ENCODE data around the gene SIGLEC7. TPM values are rescaled to one million over a fixed set of nuclear protein-coding genes. Genes with fewer than 3 reads are reported as not detected.

The SIGLEC7 gene
- polyA plus RNA-seq, 1 of the 3 experiments (the other 2 are of a cell fraction), result not detected

- TF ChIP-seq MAX (IDR thresholded peaks at IDR 0.05; ENCODE audit: low read depth) (no peak), MXI1 (IDR thresholded peaks at IDR 0.05; ENCODE audit: low read depth, low read length) (no peak), RCOR1 (IDR thresholded peaks at IDR 0.05; ENCODE audit: low read length) (no peak), EP300 (IDR thresholded peaks at IDR 0.05; ENCODE audit: borderline replicate concordance in 1 of 2, low read depth in 1 of 2, low read length in 1 of 2) (no peak)
Observed at GRCh38 chr19:51172223-51172622, 30.1 kb downstream of the SIGLEC7 start (continued).

GRCh38 chr19:51173681-51174080 lies 31.6 kb downstream of the SIGLEC7 start:
- POLR2A ChIA-PET, result no interaction called here
- Histone ChIP-seq H2AFZ (ENCODE audit: low read depth) (no peak overlapping the region), H3K9me3 (no peaks in the 10 kb centered on the region), H4K20me1 (ENCODE audit: insufficient read depth) (no peaks in the 10 kb centered on the region), H3K27ac (ENCODE audit: low read depth in 2 of 2, low read length in 1 of 2) (no peak overlapping the region), H3K4me2 (no peak overlapping the region), H3K9ac (no peak overlapping the region), H3K9me2 (no peaks in the 10 kb centered on the region), H3K4me1 (ENCODE audit: control insufficient read depth in 1 of 2, insufficient read depth in 2 of 2, low read depth in 1 of 2, low read length in 1 of 2) (no peaks in the 10 kb centered on the region), H3K4me3 (ENCODE audit: low read depth in 2 of 2, low read length in 1 of 2) (no peak overlapping the region), H3F3A (replicated peaks; ENCODE audit: insufficient read depth) (no peaks in the 10 kb centered on the region), H3K36me3 (replicated peaks in 1 of 2; ENCODE audit: control insufficient read depth in 1 of 2, insufficient read depth in 2 of 2, low read length in 1 of 2) (no peaks in the 10 kb centered on the region), H3K27me3 (ENCODE audit: insufficient read depth) (peaks cover 17% of the 10 kb centered on the region; the same call in 1 of the 2 replicates), H3K79me2 (ENCODE audit: insufficient read depth) (no peaks in the 10 kb centered on the region)
- no peak for DNase-seq
- TF ChIP-seq IRF3 (IDR thresholded peaks at IDR 0.05; ENCODE audit: low read depth, low read length) (no peak), JUND (IDR thresholded peaks at IDR 0.05) (no peak), GATA2 (CRISPR knock-in tag; IDR thresholded peaks at IDR 0.05) (no peak), EP300 (IDR thresholded peaks at IDR 0.05; ENCODE audit: borderline replicate concordance in 1 of 2, low read depth in 1 of 2, low read length in 1 of 2) (no peak), PBX3 (IDR thresholded peaks at IDR 0.05) (no peak), MEF2A (IDR thresholded peaks at IDR 0.05; ENCODE audit: borderline replicate concordance, low read depth) (no peak), CHD2 (IDR thresholded peaks at IDR 0.05; ENCODE audit: low read length, partially characterized antibody) (no peak), FOSL2 (IDR thresholded peaks at IDR 0.05; ENCODE audit: borderline replicate concordance, low read depth) (no peak), ZBTB33 (IDR thresholded peaks at IDR 0.05; ENCODE audit: borderline replicate concordance, low read depth) (no peak), RAD21 (IDR thresholded peaks at IDR 0.05; ENCODE audit: low read length) (no peak), REST (IDR thresholded peaks at IDR 0.05; ENCODE audit: low read depth, low read length) (no peak), CTCF (IDR thresholded peaks at IDR 0.05) (no peak), SIN3A (IDR thresholded peaks at IDR 0.05; ENCODE audit: borderline replicate concordance, low read depth, low read length) (no peak), USF1 (IDR thresholded peaks at IDR 0.05; ENCODE audit: borderline replicate concordance, low read depth) (no peak)
- CTCF ChIA-PET, result no interaction called here
- WGBS (ENCODE audit: low lambda C conversion rate), result 20% methylated on average over 5 of the region's 5 CpGs

Measured in SK-N-SH (cell line).